GM23338 (cell line): ENCODE measurements around the gene TP53BP1.

Experiments used
- EZH2phosphoT487 ChIP-seq: fragments of 200-600 bp; sonication (generic); IDR thresholded peaks from one replicate; pipeline ENCODE4 v1.8.1; 2018; ENCODE audit warnings: antibody characterized with exemption; ENCODE audit not compliant: unreplicated experiment
- TF ChIP-seq, protein P1 (sequence below), 2 experiments: fragments of 200-600 bp in 1 of 2; sonication (generic) in 1 of 2; conservative IDR thresholded peaks; 2 replicates each; pipeline versions ENCODE4 v1.5.1 to v1.6.1; 2016 to 2017; ENCODE audit warnings: antibody characterized with exemption in 2 of 2, low read depth in 2 of 2, mild to moderate bottlenecking in 2 of 2, moderate library complexity in 1 of 2
- TF ChIP-seq, protein P2 (sequence below): IDR thresholded peaks from 2 replicates; pipeline ENCODE4 v1.6.1; 2016; ENCODE audit warnings: antibody characterized with exemption

DNA sequence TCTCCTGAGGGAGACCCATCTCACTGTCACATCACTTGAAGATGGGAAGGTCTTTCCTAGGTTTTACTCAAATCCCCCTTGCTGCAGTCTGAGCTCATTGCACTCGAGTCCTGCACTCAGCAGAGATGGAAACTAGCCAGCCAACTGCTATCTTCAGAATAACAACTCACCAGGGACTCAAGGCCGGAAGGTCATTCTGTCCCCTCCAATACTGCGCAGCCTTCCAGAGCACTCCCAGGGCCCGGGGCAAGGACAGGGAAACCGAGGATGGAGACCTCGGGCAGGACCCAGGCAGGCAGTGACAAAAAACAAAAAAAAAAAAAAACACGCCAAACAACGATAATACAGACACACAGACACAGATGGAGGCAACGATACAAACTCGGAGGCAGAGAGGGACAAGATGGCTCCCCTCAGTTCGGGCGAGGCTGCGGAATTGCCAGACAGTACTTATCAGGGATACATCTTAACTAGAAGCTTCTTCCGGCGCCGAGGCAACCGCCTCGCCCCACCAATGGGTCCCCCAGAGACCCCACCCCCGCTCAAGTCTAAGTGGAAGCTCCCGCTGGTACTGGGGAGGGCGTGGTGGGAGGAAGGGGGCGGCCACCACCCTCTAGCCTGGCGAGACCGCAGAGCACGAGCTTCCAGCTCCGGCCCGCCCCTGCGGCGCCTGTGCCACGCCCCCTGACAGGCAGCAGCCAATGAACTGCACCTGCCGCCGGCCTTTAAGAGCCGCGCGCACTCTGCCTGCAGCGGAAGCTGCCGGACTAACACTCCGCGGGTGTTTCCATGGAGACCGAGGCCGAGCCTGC is 17.4 kb upstream of the TP53BP1 start:
- TF ChIP-seq, protein P1, sequence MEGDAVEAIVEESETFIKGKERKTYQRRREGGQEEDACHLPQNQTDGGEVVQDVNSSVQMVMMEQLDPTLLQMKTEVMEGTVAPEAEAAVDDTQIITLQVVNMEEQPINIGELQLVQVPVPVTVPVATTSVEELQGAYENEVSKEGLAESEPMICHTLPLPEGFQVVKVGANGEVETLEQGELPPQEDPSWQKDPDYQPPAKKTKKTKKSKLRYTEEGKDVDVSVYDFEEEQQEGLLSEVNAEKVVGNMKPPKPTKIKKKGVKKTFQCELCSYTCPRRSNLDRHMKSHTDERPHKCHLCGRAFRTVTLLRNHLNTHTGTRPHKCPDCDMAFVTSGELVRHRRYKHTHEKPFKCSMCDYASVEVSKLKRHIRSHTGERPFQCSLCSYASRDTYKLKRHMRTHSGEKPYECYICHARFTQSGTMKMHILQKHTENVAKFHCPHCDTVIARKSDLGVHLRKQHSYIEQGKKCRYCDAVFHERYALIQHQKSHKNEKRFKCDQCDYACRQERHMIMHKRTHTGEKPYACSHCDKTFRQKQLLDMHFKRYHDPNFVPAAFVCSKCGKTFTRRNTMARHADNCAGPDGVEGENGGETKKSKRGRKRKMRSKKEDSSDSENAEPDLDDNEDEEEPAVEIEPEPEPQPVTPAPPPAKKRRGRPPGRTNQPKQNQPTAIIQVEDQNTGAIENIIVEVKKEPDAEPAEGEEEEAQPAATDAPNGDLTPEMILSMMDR (conservative IDR thresholded peaks at IDR 0.05; ENCODE audit: low read depth in 2 of 2) = peak; percentile 16 to 29; a peak in 2 of 4 replicates
- TF ChIP-seq, protein P2, sequence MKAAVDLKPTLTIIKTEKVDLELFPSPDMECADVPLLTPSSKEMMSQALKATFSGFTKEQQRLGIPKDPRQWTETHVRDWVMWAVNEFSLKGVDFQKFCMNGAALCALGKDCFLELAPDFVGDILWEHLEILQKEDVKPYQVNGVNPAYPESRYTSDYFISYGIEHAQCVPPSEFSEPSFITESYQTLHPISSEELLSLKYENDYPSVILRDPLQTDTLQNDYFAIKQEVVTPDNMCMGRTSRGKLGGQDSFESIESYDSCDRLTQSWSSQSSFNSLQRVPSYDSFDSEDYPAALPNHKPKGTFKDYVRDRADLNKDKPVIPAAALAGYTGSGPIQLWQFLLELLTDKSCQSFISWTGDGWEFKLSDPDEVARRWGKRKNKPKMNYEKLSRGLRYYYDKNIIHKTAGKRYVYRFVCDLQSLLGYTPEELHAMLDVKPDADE = no peak
- no peak for TF ChIP-seq EZH2phosphoT487
